Esophagus squamous epithelium (tissue), 4 donors: Measurements from ENCODE around the gene FAM193B.

Source experiments
- POLR2A ChIP-seq, 4 donors: fragments of 450-650 bp; IDR thresholded peaks; one replicate each; pipeline ENCODE4 v1.6.1; 2017; ENCODE audit warnings: antibody characterized with exemption in 4 of 4, mild to moderate bottlenecking in 4 of 4, moderate library complexity in 3 of 4
- TF ChIP-seq, protein P1 (sequence below), 6 experiments: fragments of 450-650 bp in 4 of 6; fragments of 200-600 bp in 2 of 6; sonication (generic) in 2 of 6; IDR thresholded peaks; one replicate each; pipeline ENCODE4 v1.5.1; 2016 to 2019; ENCODE audit warnings: antibody characterized with exemption in 6 of 6, mild to moderate bottlenecking in 4 of 6, moderate library complexity in 4 of 6

DNA sequence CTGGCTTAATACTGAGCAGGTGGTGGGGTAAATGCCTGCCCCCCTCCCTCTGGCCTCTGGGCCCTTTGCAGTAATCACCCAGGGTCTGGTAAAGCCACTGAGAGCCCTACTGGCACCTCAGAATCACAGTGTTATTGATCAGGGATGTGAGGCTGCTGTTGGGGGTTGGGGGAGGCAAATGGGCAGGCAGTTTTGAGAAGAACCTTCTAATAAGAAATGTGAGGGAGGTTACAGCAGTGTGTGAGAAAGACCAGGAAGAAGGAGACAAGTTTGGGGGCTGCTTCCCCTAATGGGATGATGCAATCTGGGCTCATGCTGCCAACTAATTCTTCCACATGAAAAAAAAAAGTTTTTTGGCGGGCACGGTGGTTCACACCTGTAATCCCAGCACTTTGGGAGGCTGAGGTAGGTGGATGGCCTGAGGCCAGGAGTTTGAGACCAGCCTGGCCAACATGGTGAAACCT is 42.4 kb upstream of the FAM193B start:
- TF ChIP-seq, protein P1, sequence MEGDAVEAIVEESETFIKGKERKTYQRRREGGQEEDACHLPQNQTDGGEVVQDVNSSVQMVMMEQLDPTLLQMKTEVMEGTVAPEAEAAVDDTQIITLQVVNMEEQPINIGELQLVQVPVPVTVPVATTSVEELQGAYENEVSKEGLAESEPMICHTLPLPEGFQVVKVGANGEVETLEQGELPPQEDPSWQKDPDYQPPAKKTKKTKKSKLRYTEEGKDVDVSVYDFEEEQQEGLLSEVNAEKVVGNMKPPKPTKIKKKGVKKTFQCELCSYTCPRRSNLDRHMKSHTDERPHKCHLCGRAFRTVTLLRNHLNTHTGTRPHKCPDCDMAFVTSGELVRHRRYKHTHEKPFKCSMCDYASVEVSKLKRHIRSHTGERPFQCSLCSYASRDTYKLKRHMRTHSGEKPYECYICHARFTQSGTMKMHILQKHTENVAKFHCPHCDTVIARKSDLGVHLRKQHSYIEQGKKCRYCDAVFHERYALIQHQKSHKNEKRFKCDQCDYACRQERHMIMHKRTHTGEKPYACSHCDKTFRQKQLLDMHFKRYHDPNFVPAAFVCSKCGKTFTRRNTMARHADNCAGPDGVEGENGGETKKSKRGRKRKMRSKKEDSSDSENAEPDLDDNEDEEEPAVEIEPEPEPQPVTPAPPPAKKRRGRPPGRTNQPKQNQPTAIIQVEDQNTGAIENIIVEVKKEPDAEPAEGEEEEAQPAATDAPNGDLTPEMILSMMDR (IDR thresholded peaks at IDR 0.05), result no peak
- TF ChIP-seq POLR2A (IDR thresholded peaks at IDR 0.05), result no peak
